ENCODE results near the gene IGF1R.

DNA sequence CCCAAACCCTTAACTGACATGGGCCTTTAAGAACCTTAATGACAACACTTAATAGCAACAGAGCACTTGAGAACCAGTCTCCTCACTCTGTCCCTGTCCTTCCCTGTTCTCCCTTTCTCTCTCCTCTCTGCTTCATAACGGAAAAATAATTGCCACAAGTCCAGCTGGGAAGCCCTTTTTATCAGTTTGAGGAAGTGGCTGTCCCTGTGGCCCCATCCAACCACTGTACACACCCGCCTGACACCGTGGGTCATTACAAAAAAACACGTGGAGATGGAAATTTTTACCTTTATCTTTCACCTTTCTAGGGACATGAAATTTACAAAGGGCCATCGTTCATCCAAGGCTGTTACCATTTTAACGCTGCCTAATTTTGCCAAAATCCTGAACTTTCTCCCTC lies 309.3 kb downstream of the IGF1R start:
- TF ChIP-seq, protein P1, sequence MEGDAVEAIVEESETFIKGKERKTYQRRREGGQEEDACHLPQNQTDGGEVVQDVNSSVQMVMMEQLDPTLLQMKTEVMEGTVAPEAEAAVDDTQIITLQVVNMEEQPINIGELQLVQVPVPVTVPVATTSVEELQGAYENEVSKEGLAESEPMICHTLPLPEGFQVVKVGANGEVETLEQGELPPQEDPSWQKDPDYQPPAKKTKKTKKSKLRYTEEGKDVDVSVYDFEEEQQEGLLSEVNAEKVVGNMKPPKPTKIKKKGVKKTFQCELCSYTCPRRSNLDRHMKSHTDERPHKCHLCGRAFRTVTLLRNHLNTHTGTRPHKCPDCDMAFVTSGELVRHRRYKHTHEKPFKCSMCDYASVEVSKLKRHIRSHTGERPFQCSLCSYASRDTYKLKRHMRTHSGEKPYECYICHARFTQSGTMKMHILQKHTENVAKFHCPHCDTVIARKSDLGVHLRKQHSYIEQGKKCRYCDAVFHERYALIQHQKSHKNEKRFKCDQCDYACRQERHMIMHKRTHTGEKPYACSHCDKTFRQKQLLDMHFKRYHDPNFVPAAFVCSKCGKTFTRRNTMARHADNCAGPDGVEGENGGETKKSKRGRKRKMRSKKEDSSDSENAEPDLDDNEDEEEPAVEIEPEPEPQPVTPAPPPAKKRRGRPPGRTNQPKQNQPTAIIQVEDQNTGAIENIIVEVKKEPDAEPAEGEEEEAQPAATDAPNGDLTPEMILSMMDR (IDR thresholded peaks at IDR 0.05) = no peak
- TF ChIP-seq EZH2phosphoT487 (IDR thresholded peaks at IDR 0.05) (no peak), EZH2 (IDR thresholded peaks at IDR 0.05) (no peak)

Measured in neural progenitor cell (in vitro differentiated cells).